ENCODE measurements around the gene TRRAP. TPM values are rescaled to one million over a fixed set of nuclear protein-coding genes. Genes with fewer than 3 reads are reported as not detected.

TRRAP gene
- total and polyA plus RNA-seq, 2 of the 8 experiments (the other 6 are each of a cell fraction or from before 2014, with no cell fraction given): 21.7 to 48.6 TPM

GRCh38 chr7:98944386-98944785 lies 66.1 kb downstream of the TRRAP start:
- H2BK12ac ChIP-seq (ENCODE audit: low read depth, low read length): no peak overlapping the region
- no peak for FAIRE-seq
- H4K91ac ChIP-seq (replicated peaks; ENCODE audit: insufficient read length, low read length): no peak overlapping the region
- H3K18ac ChIP-seq (ENCODE audit: extremely low read depth, low read length): no peak overlapping the region
- ChIA-PET CTCF (ENCODE audit: partially characterized antibody) (interaction anchor here (1.1 kb wide), 1 partner anchor 22 kb away, joined by 3 read pairs; no protein-coding TSS in a partner anchor), POLR2A (ENCODE audit: partially characterized antibody) (interaction anchor here (0.6 kb wide), 1 partner anchor 43 kb away, joined by 3 read pairs; no protein-coding TSS in a partner anchor)
- H2BK120ac ChIP-seq (replicated peaks; ENCODE audit: low read depth, low read length): no peak overlapping the region
- no peak overlapping the region for H3K4ac ChIP-seq (replicated peaks; ENCODE audit: insufficient read length, low read depth, low read length)
- peaks cover 0 to 9% of the 10 kb centered on the region in 2 experiments for H4K20me1 ChIP-seq (replicated peaks in 1 of 2; ENCODE audit: control insufficient read depth in 1 of 2, insufficient read depth in 2 of 2, low read length in 2 of 2)
- H2AK5ac ChIP-seq (ENCODE audit: low read depth, low read length): no peak overlapping the region
- DNase-seq (ENCODE audit: low read depth in 1 of 2, low spot score in 2 of 2): no peak
- H3K27ac ChIP-seq (ENCODE audit: low read depth, low read length): no peak overlapping the region
- H3K23ac ChIP-seq (ENCODE audit: insufficient read length): no peak overlapping the region
- H3K56ac ChIP-seq (replicated peaks; ENCODE audit: insufficient read length, low read depth, low read length): no peak overlapping the region
- H2BK5ac ChIP-seq (ENCODE audit: low read depth, low read length): no peak overlapping the region
- H3K4me2 ChIP-seq (ENCODE audit: insufficient read depth in 1 of 2, low read depth in 2 of 2, low read length in 2 of 2): no peak overlapping the region
- 81% methylated on average over 4 of the region's 4 CpGs; no CpG with 5 or more reads in 1 of the 2 experiments for WGBS, 2 experiments (ENCODE audit: extremely low coverage in 1 of 2, insufficient coverage in 1 of 2, insufficient read length in 1 of 2, insufficient replicate concordance in 2 of 2, low coverage in 1 of 2, low lambda C conversion rate in 2 of 2, missing lambda C conversion rate in 1 of 2)
- H4K8ac ChIP-seq (ENCODE audit: extremely low read depth, insufficient read depth, low read length): no peak overlapping the region
- H2BK20ac ChIP-seq (ENCODE audit: low read length): no peak overlapping the region
- H4K5ac ChIP-seq (ENCODE audit: insufficient read length, low read depth, low read length): no peak overlapping the region
- no peak overlapping the region for H2AFZ ChIP-seq (ENCODE audit: low read length)
- no peaks in the 10 kb centered on the region for H3K4me1 ChIP-seq (replicated peaks in 1 of 4; ENCODE audit: control insufficient read depth in 3 of 4, insufficient read depth in 4 of 4, low read length in 3 of 4)
- H3K23me2 ChIP-seq (ENCODE audit: low read depth, low read length): peaks cover 3% of the 10 kb centered on the region
- peaks cover 18 to 65% (median 38%) of the 10 kb centered on the region in 4 experiments for H3K36me3 ChIP-seq (ENCODE audit: control insufficient read depth in 2 of 4, insufficient read depth in 4 of 4, low read length in 3 of 4)
- no peak for TF ChIP-seq ATF2 (IDR thresholded peaks at IDR 0.05; ENCODE audit: low read length)
- TF ChIP-seq ASH2L (IDR thresholded peaks at IDR 0.05; ENCODE audit: low read length): no peak
- H2BK15ac ChIP-seq (ENCODE audit: low read length): no peak overlapping the region
- no peak overlapping the region for H3K9ac ChIP-seq (replicated peaks in 1 of 4; ENCODE audit: extremely low read depth in 1 of 4, low read depth in 3 of 4, low read length in 3 of 4)
- peaks cover 5% of the 10 kb centered on the region for H3K79me1 ChIP-seq (ENCODE audit: low read depth, low read length)
- H3K79me2 ChIP-seq (ENCODE audit: control insufficient read depth in 1 of 2, insufficient read depth in 2 of 2, low read length in 2 of 2): peaks cover 0 to 6% of the 10 kb centered on the region in 2 experiments; a peak in 1 of 4 replicates
- no peaks in the 10 kb centered on the region for H3K27me3 ChIP-seq (replicated peaks in 1 of 4; ENCODE audit: control insufficient read depth in 3 of 4, extremely low read depth in 1 of 4, insufficient read depth in 3 of 4, low read length in 3 of 4)
- H3K4me3 ChIP-seq (ENCODE audit: extremely low read depth in 1 of 4, insufficient read depth in 2 of 4, low read depth in 3 of 4, low read length in 4 of 4): no peak overlapping the region
- no peak overlapping the region for H3K14ac ChIP-seq (ENCODE audit: insufficient read length)
- no peaks in the 10 kb centered on the region for H3K9me3 ChIP-seq (ENCODE audit: insufficient read depth in 2 of 2, low read depth in 1 of 2, low read length in 1 of 2)

Data from H1 (cell line).